Small intestine (tissue), 7 donors: ENCODE measurements around the gene PLA2G6. TPM values are rescaled to one million over a fixed set of nuclear protein-coding genes. Genes with fewer than 3 reads are reported as not detected.

Experiments
- DNase-seq, 2 donors: peaks; one replicate each; pipeline versions ENCODE4 v3.0.0 to v3.0.0-alpha.2; 2013
- FAIRE-seq: peaks from 2 replicates; lab custom pipeline; 2012; peaks lifted over from hg19 to GRCh38; lab: Jason Lieb, UNC
- H3K27ac ChIP-seq, 3 donors: one replicate each; pipeline ENCODE4 v1.5.1; 2013; ENCODE audit warnings: low read length in 2 of 3, mild to moderate bottlenecking in 2 of 3, control low read depth in 1 of 3, inconsistent platforms in 1 of 3, low read depth in 1 of 3, moderate library complexity in 1 of 3
- H3K27me3 ChIP-seq, 3 donors: one replicate each; pipeline ENCODE4 v1.6.1; 2013; ENCODE audit warnings: low read length in 3 of 3, inconsistent platforms in 1 of 3; ENCODE audit not compliant: control insufficient read depth in 3 of 3, insufficient read depth in 3 of 3
- H3K36me3 ChIP-seq, 3 donors: one replicate each; pipeline ENCODE4 v1.6.1; 2013; ENCODE audit warnings: low read length in 3 of 3, inconsistent platforms in 1 of 3, low read depth in 1 of 3, mild to moderate bottlenecking in 1 of 3, moderate library complexity in 1 of 3; ENCODE audit not compliant: control insufficient read depth in 3 of 3, insufficient read depth in 2 of 3
- H3K4me1 ChIP-seq, 3 donors: one replicate each; pipeline ENCODE4 v1.6.1; 2013; ENCODE audit warnings: low read length in 2 of 3, inconsistent platforms in 1 of 3, low read depth in 1 of 3, mild to moderate bottlenecking in 1 of 3, moderate library complexity in 1 of 3; ENCODE audit not compliant: control insufficient read depth in 3 of 3, insufficient read depth in 2 of 3
- H3K4me3 ChIP-seq, 3 donors: one replicate each; pipeline ENCODE4 v1.5.1; 2013; ENCODE audit warnings: low read length in 3 of 3, control low read depth in 1 of 3, inconsistent platforms in 1 of 3, low read depth in 1 of 3, mild to moderate bottlenecking in 1 of 3, moderate library complexity in 1 of 3
- H3K9me3 ChIP-seq, 2 donors: one replicate each; pipeline ENCODE4 v1.6.1; 2013; ENCODE audit warnings: low read depth in 1 of 2, low read length in 1 of 2; ENCODE audit not compliant: control insufficient read depth in 2 of 2, insufficient read depth in 1 of 2
- WGBS, 3 donors: extraction: QIAGEN DNeasy Blood & Tissue Kit; methylation state at CpG; one replicate each; pipeline ENCODE4 v1.1.7; 2013; 5-methylcytosine and 5-hydroxymethylcytosine counted together
- polyA plus RNA-seq, 4 donors: library from polyadenylated mRNA; stranded (reverse) in 3 of 4; unstranded in 1 of 4; fragments of 200-250 nt in 3 of 4; fragments of 120-200 nt in 1 of 4; gene quantifications; one replicate each; pipeline versions ENCODE4 v1.2.1 to v1.2.3, GENCODE V29; 2013
- donor health status: healthy with polysubstance abuse.
- donor health status: control.
- donor health status: control.
- donor health status: Bipolar disorder and iron deficiency.
- donor health status: healthy.

Gene PLA2G6
- polyA plus RNA-seq, 4 donors = 13.8 to 55.0 (median 24.3) TPM

DNA sequence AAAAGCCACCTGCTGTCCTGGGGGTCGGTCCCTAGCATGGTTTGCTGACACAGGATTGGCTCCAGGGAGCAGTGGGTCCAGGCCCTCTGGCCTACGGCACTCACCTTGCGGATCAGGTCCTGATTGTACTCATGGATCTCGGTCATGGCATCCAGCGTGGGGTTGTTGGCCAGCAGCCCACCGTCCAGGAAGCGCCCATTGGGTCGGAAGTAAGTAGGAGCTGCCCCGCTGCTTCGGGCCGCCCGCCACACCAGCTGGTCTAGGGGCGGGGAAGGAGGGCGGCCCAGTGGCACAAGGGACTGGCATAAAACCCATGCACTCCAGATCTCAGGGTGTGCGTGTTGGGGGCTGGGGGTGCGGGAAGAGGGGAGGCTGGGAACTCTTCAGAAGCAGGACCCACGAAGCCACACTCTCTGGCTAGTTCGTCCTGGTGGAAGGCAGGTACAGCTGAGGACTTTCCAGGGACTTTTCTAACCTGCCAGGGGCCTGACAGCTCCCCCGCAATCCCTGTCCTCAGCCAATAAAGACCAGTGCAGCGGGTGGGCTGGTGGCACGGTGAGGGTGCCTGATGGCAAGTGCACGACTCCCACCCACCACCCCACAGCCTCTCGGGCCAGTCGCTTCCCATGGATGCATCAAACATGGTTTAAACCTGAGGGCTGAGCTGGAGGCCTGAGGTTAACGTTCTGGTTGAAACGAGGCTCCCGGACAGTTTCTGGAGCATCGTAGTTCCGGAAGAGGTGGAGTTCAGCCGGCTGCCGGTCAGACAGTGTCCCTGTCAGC, 66.0 kb downstream of the PLA2G6 start:
- DNase-seq (no peak), FAIRE-seq (no peak)
- no peak overlapping the region for H3K4me3 ChIP-seq
- WGBS, 3 donors = 95 to 96% (median 95%) methylated on average over 30 to 31 of the region's 31 CpGs
- peaks cover 0 to 36% (median 0%) of the 10 kb centered on the region in 3 donors for H3K4me1 ChIP-seq
- H3K27me3 ChIP-seq = no peaks in the 10 kb centered on the region
- H3K9me3 ChIP-seq = no peaks in the 10 kb centered on the region
- H3K27ac ChIP-seq = no peak overlapping the region
- peaks cover 2 to 47% (median 3%) of the 10 kb centered on the region in 3 donors for H3K36me3 ChIP-seq

DNA sequence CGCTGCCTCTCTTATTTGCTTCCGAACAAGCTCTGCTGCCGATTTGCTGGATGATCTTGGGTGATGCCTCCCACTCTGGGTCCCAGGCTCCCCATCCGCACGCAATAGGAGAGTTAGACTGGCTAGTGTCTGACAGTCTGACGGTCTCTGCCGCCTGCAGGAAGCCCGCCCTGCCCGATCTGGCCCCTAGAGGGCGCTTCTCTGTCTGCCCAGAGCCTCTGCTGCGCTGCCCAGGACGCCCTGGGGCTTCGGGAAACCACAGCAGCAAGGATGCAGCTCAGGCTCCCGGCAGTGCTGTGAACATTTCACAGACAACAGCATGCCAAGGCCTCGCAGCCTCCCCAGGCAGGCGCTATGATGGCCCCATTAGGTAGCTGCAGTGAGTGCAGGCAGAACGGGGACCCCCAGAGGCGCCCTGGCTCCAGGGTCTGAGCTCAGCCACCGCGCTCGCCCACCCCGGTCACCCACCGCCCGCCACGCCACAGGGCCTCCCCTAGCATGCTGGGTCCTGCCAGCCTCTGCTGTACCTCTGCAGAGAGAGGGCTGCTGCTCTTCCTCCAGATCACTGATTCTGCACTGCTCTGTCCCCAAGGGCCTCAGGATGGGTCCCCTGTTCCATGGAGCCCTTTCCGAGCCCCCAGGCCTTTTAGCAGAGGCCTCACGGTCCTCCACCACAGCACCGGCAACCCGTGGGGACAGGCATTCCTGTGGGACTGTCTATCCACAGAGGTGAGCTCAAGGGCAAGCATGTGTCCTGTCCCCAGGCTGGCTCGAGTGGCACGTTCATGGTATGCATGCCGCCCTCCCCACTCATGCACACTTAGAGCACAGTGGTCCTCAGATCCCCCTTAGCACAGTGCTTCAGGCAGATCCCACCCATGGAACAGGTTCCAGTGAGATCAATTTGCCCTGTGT, 66.9 kb downstream of the PLA2G6 start:
- Histone ChIP-seq H3K27ac (no peak overlapping the region), H3K27me3 (no peaks in the 10 kb centered on the region), H3K36me3 (peaks cover 2 to 48% (median 3%) of the 10 kb centered on the region in 3 donors), H3K4me3 (no peak overlapping the region), H3K4me1 (peaks cover 0 to 38% (median 0%) of the 10 kb centered on the region in 3 donors), H3K9me3 (no peaks in the 10 kb centered on the region)
- FAIRE-seq = no peak
- DNase-seq = peak; percentile 73 to 86
- WGBS, 3 donors = 51 to 55% (median 54%) methylated on average over 26 to 32 of the region's 32 CpGs

GRCh38 chr22:38112381-38112780, 69.2 kb downstream of the PLA2G6 start:
- H3K9me3 ChIP-seq = no peaks in the 10 kb centered on the region
- H3K27me3 ChIP-seq = no peaks in the 10 kb centered on the region
- WGBS, 3 donors = 26 to 72% (median 34%) methylated on average over 15 to 22 of the region's 22 CpGs
- peak; percentile 70 to 73 for DNase-seq
- peak overlapping the region; percentile 91 to 100 (median 98) for H3K27ac ChIP-seq
- FAIRE-seq = no peak
- H3K4me3 ChIP-seq = peak overlapping the region in 2 of 3 donors; percentile 31 to 98
- peaks cover 0 to 62% (median 6%) of the 10 kb centered on the region in 3 donors for H3K36me3 ChIP-seq
- peaks cover 0 to 61% (median 0%) of the 10 kb centered on the region in 3 donors for H3K4me1 ChIP-seq

GRCh38 chr22:38111925-38112355, 69.7 kb downstream of the PLA2G6 start:
- peak overlapping the region; percentile 91 to 100 (median 98) for H3K27ac ChIP-seq
- H3K4me3 ChIP-seq = peak overlapping the region in 2 of 3 donors; percentile 31 to 98
- FAIRE-seq = no peak
- H3K9me3 ChIP-seq = no peaks in the 10 kb centered on the region
- peaks cover 0 to 66% (median 6%) of the 10 kb centered on the region in 3 donors for H3K36me3 ChIP-seq
- DNase-seq = peak in 1 of 2 donors; percentile 66
- 31 to 63% (median 36%) methylated on average over 10 to 11 of the region's 11 CpGs for WGBS, 3 donors
- H3K27me3 ChIP-seq = no peaks in the 10 kb centered on the region
- H3K4me1 ChIP-seq = peaks cover 0 to 61% (median 0%) of the 10 kb centered on the region in 3 donors

DNA sequence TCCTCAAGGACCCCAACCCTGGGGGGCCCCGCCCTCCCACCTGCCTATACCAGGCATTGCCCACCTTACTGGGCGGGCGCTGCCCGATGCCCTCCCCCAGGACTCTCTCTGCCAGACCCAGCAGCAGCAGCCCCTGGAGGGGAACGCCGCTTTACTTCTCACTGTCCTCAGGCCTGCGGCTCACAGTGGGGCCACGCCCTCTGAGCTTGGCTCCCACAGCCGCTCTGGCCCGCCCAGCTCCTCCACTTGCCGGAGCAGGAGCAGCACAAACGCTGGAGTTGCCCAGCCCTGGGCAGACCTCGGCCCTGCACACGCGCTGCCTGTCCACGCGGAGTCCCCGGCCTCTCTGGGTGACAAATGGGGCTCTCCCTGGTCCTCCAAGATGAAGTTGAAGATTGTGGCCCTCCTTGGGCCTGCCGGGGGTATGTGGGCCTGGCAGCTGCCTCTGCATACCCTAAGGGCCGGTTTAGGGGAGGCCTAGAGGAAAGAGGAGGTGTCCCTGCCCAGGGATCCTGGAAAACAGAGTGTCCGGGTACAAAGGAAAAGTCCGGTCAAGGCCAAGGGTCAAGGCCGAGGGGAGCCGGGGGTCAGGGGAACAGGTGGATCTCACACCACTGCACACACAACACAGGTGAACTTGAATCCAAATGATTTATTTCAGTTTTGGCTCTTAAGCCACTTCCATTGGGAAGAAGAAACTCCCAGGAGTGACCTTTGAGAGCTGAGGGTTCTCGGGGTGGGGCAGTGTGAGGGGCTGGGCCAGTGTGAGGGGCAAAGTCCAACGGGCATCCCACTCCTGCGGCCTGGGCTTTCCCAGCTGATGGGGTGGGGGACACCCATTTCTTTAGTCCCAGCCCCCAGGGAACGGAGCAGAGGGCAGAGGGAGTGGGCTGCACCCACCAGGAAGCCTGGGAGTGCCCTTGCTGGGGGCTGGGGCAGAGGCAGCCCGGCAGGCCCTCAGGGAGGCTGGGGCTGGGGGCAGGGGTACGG, 70.5 kb downstream of the PLA2G6 start:
- DNase-seq = peak; percentile 91 to 93
- Histone ChIP-seq H3K27ac (peak overlapping the region; percentile 91 to 100 (median 98)), H3K9me3 (no peaks in the 10 kb centered on the region), H3K27me3 (no peaks in the 10 kb centered on the region), H3K4me3 (peak overlapping the region in 2 of 3 donors; percentile 71 to 98), H3K4me1 (peaks cover 0 to 61% (median 0%) of the 10 kb centered on the region in 3 donors), H3K36me3 (peaks cover 0 to 71% (median 6%) of the 10 kb centered on the region in 3 donors)
- no peak for FAIRE-seq
- WGBS, 3 donors = 21 to 60% (median 44%) methylated on average over 29 to 30 of the region's 30 CpGs

GRCh38 chr22:38110008-38110862, 71.4 kb downstream of the PLA2G6 start, which contains the start of gene BAIAP2L2:
Gene BAIAP2L2 (minus strand): TSS chr22:38110684. CDS start chr22:38110525, 159 bp downstream.
- Histone ChIP-seq H3K4me3 (peak within 1 kb of the TSS; percentile 17 to 98 (median 71)), H3K27ac (peak within 1 kb of the TSS; percentile 93 to 100 (median 98)), H3K27me3 (no peaks in the 10 kb centered on the region), H3K9me3 (no peaks in the 10 kb centered on the region), H3K36me3 (peaks cover 0 to 70% (median 9%) of the 10 kb centered on the region in 3 donors), H3K4me1 (peaks cover 0 to 61% (median 0%) of the 10 kb centered on the region in 3 donors)
- DNase-seq (peak; percentile 94 to 96), FAIRE-seq (no peak)
- WGBS, 3 donors = 16 to 63% (median 36%) methylated on average over 17 to 19 of the region's 19 CpGs
